Measurements from ENCODE around the gene OR2A1.
"Not testable (repeated sequence)": the region's sequence is repeated elsewhere in the genome, so short reads cannot be mapped to it uniquely, and the experiment has no call there.

- not testable (repeated sequence) for TF ChIP-seq CTCF, POLR2A (IDR thresholded peaks at IDR 0.05)
Measured at GRCh38 chr7:144365523-144365922, 53.3 kb downstream of the OR2A1 start.

Measured in Peyer's patch (tissue), 4 donors.